HEK293 (cell line): ENCODE measurements around the gene CDSN.

ENCODE experiments used
- CTCF ChIA-PET: fragments of 350-600 bp; formaldehyde crosslinking; extraction: SDS; loops from one replicate; lab custom pipeline; 2021; ENCODE audit warnings: antibody characterized with exemption; lab: Yijun Ruan, JAX
- POLR2A ChIA-PET: fragments of 300-600 bp; formaldehyde crosslinking; extraction: SDS; loops from one replicate; lab custom pipeline; 2020; ENCODE audit warnings: antibody characterized with exemption, inconsistent platforms; lab: Yijun Ruan, JAX
- H3K27ac ChIP-seq: fragments of 200-500 bp; sonication (Bioruptor generic); 2 replicates; pipeline ENCODE4 v1.5.1; 2014; ENCODE audit warnings: low read depth, low read length, control low read depth, inconsistent platforms; ENCODE audit errors: extremely low read depth
- H3K36me3 ChIP-seq, 2 experiments: fragments of 200-500 bp in 1 of 2; sonication (Bioruptor generic) in 1 of 2; 1 replicate in 1 of 2; 2 replicates in 1 of 2; pipeline ENCODE4 v1.5.1; 2014 to 2017; ENCODE audit warnings: inconsistent platforms in 2 of 2, low read length in 2 of 2; ENCODE audit not compliant: control insufficient read depth in 2 of 2, insufficient read depth in 1 of 2
- H3K4me1 ChIP-seq: fragments of 200-500 bp; sonication (Bioruptor generic); 2 replicates; pipeline ENCODE4 v1.5.1; 2014; ENCODE audit warnings: mild to moderate bottlenecking, low read length, inconsistent platforms; ENCODE audit not compliant: control insufficient read depth, insufficient read depth
- H3K4me3 ChIP-seq: 2 replicates; pipeline ENCODE4 v1.5.1; 2011; ENCODE audit warnings: low read depth, mild to moderate bottlenecking, control low read depth, low read length, moderate library complexity
- H3K9me3 ChIP-seq: fragments of 200-500 bp; sonication (Bioruptor generic); 2 replicates; pipeline ENCODE4 v1.5.1; 2014; ENCODE audit warnings: low read depth, low read length, inconsistent platforms; ENCODE audit not compliant: control insufficient read depth, insufficient read depth
- EGR2 ChIP-seq: fragments of 450-650 bp; formaldehyde crosslinking; IDR thresholded peaks from 2 replicates; pipeline ENCODE4 v1.5.1; 2016; ENCODE audit warnings: low read depth, missing biosample characterization, missing genetic modification characterization
- GLIS2 ChIP-seq: fragments of 450-650 bp; formaldehyde crosslinking; IDR thresholded peaks from 2 replicates; pipeline ENCODE4 v1.5.1; 2016; ENCODE audit warnings: missing biosample characterization, missing genetic modification characterization
- HOXC10 ChIP-seq: sonication (generic); formaldehyde crosslinking; IDR thresholded peaks from 2 replicates; pipeline ENCODE4 v1.8.1; 2023; ENCODE audit warnings: mild to moderate bottlenecking, missing genetic modification reagents
- KLF7 ChIP-seq: fragments of 450-650 bp; formaldehyde crosslinking; IDR thresholded peaks from 2 replicates; pipeline ENCODE4 v1.5.1; 2016; ENCODE audit warnings: missing biosample characterization, missing genetic modification characterization, borderline replicate concordance
- KLF9 ChIP-seq: fragments of 450-650 bp; formaldehyde crosslinking; IDR thresholded peaks from 2 replicates; pipeline ENCODE4 v1.5.1; 2016; ENCODE audit warnings: missing biosample characterization, missing genetic modification characterization, low read depth
- MZF1 ChIP-seq: fragments of 450-650 bp; formaldehyde crosslinking; IDR thresholded peaks from 2 replicates; pipeline ENCODE4 v1.5.1; 2017; ENCODE audit warnings: missing biosample characterization, missing genetic modification characterization, borderline replicate concordance
- SCRT2 ChIP-seq: fragments of 450-650 bp; formaldehyde crosslinking; IDR thresholded peaks from 2 replicates; pipeline ENCODE4 v1.5.1; 2016; ENCODE audit warnings: missing biosample characterization, missing genetic modification characterization
- SP3 ChIP-seq: fragments of 450-650 bp; formaldehyde crosslinking; IDR thresholded peaks from 2 replicates; pipeline ENCODE4 v1.5.1; 2016; ENCODE audit warnings: missing biosample characterization, missing genetic modification characterization
- YY1 ChIP-seq: fragments of 450-650 bp; formaldehyde crosslinking; IDR thresholded peaks from 2 replicates; pipeline ENCODE4 v1.5.1; 2018; ENCODE audit warnings: missing biosample characterization, missing genetic modification characterization
- ZBTB17 ChIP-seq: fragments of 450-650 bp; formaldehyde crosslinking; IDR thresholded peaks from 2 replicates; pipeline ENCODE4 v1.5.1; 2016; ENCODE audit warnings: missing biosample characterization, missing genetic modification characterization
- ZBTB20 ChIP-seq: fragments of 450-650 bp; formaldehyde crosslinking; IDR thresholded peaks from 2 replicates; pipeline ENCODE4 v1.5.1; 2016; ENCODE audit warnings: missing biosample characterization, missing genetic modification characterization
- ZBTB21 ChIP-seq: fragments of 450-650 bp; formaldehyde crosslinking; IDR thresholded peaks from 2 replicates; pipeline ENCODE4 v1.5.1; 2017; ENCODE audit warnings: missing biosample characterization, missing genetic modification characterization
- ZBTB48 ChIP-seq: fragments of 450-650 bp; formaldehyde crosslinking; IDR thresholded peaks from 2 replicates; pipeline ENCODE4 v1.5.1; 2016; ENCODE audit warnings: missing biosample characterization, missing genetic modification characterization
- ZBTB7A ChIP-seq: fragments of 450-650 bp; formaldehyde crosslinking; IDR thresholded peaks from 2 replicates; pipeline ENCODE4 v1.5.1; 2016; ENCODE audit warnings: low read depth, missing biosample characterization, missing genetic modification characterization
- ZFHX2 ChIP-seq: fragments of 450-650 bp; formaldehyde crosslinking; conservative IDR thresholded peaks from 2 replicates; pipeline ENCODE4 v1.5.1; 2016; ENCODE audit warnings: missing biosample characterization, missing genetic modification characterization
- ZFP37 ChIP-seq: fragments of 450-650 bp; formaldehyde crosslinking; IDR thresholded peaks from 2 replicates; pipeline ENCODE4 v1.5.1; 2016; ENCODE audit warnings: missing biosample characterization, missing genetic modification characterization
- ZFP41 ChIP-seq: fragments of 450-650 bp; formaldehyde crosslinking; IDR thresholded peaks from 2 replicates; pipeline ENCODE4 v1.5.1; 2016; ENCODE audit warnings: missing biosample characterization, missing genetic modification characterization, borderline replicate concordance
- ZNF140 ChIP-seq: fragments of 450-650 bp; formaldehyde crosslinking; IDR thresholded peaks from 2 replicates; pipeline ENCODE4 v1.5.1; 2016; ENCODE audit warnings: missing biosample characterization, missing genetic modification characterization
- ZNF169 ChIP-seq: fragments of 450-650 bp; formaldehyde crosslinking; IDR thresholded peaks from 2 replicates; pipeline ENCODE4 v1.5.1; 2016; ENCODE audit warnings: missing biosample characterization, missing genetic modification characterization
- ZNF248 ChIP-seq: fragments of 450-650 bp; formaldehyde crosslinking; IDR thresholded peaks from 2 replicates; pipeline ENCODE4 v1.5.1; 2017; ENCODE audit warnings: missing biosample characterization, missing genetic modification characterization
- ZNF341 ChIP-seq: fragments of 450-650 bp; formaldehyde crosslinking; IDR thresholded peaks from 2 replicates; pipeline ENCODE4; 2016; ENCODE audit warnings: low read depth, missing biosample characterization, missing genetic modification characterization
- ZNF394 ChIP-seq: fragments of 450-650 bp; formaldehyde crosslinking; IDR thresholded peaks from 2 replicates; pipeline ENCODE4 v1.5.1; 2016; ENCODE audit warnings: missing biosample characterization, missing genetic modification characterization, mild to moderate bottlenecking, moderate library complexity, borderline replicate concordance
- ZNF423 ChIP-seq: fragments of 450-650 bp; formaldehyde crosslinking; IDR thresholded peaks from 2 replicates; pipeline ENCODE4 v1.5.1; 2016; ENCODE audit warnings: missing biosample characterization, missing genetic modification characterization
- ZNF433 ChIP-seq: fragments of 450-650 bp; formaldehyde crosslinking; IDR thresholded peaks from 2 replicates; pipeline ENCODE4 v1.5.1; 2016; ENCODE audit warnings: missing biosample characterization, missing genetic modification characterization, low read depth
- ZNF549 ChIP-seq: fragments of 450-650 bp; IDR thresholded peaks from 2 replicates; pipeline ENCODE4 v1.5.1; 2018; ENCODE audit warnings: missing biosample characterization, missing genetic modification characterization, mild to moderate bottlenecking, inconsistent platforms, moderate library complexity
- ZNF600 ChIP-seq: fragments of 450-650 bp; formaldehyde crosslinking; IDR thresholded peaks from 2 replicates; pipeline ENCODE4 v1.5.1; 2016; ENCODE audit warnings: missing biosample characterization, missing genetic modification characterization
- ZNF629 ChIP-seq: fragments of 450-650 bp; formaldehyde crosslinking; IDR thresholded peaks from 2 replicates; pipeline ENCODE4 v1.5.1; 2017; ENCODE audit warnings: missing biosample characterization, missing genetic modification characterization
- ZNF658 ChIP-seq: fragments of 450-650 bp; formaldehyde crosslinking; IDR thresholded peaks from 2 replicates; pipeline ENCODE4; 2016; ENCODE audit warnings: missing biosample characterization, missing genetic modification characterization
- ZNF660 ChIP-seq: fragments of 450-650 bp; IDR thresholded peaks from 2 replicates; pipeline ENCODE4 v1.5.1; 2018; ENCODE audit warnings: missing biosample characterization, mild to moderate bottlenecking, missing genetic modification characterization
- ZNF704 ChIP-seq: fragments of 450-650 bp; formaldehyde crosslinking; IDR thresholded peaks from 2 replicates; pipeline ENCODE4 v1.5.1; 2016; ENCODE audit warnings: missing biosample characterization, missing genetic modification characterization
- ZNF76 ChIP-seq: fragments of 450-650 bp; formaldehyde crosslinking; IDR thresholded peaks from 2 replicates; pipeline ENCODE4; 2016; ENCODE audit warnings: low read depth, missing biosample characterization, missing genetic modification characterization, borderline replicate concordance
- TF ChIP-seq, protein P1 (sequence below): fragments of 450-650 bp; formaldehyde crosslinking; IDR thresholded peaks from 2 replicates; pipeline ENCODE4 v1.5.1; 2016; ENCODE audit warnings: missing biosample characterization, missing genetic modification characterization
- TF ChIP-seq, protein P2 (sequence below): fragments of 450-650 bp; formaldehyde crosslinking; IDR thresholded peaks from 2 replicates; pipeline ENCODE4 v1.5.1; 2017; ENCODE audit warnings: missing biosample characterization, missing genetic modification characterization

The CDSN gene

GRCh38 chr6:31158863-31159855, 38.9 kb upstream of the CDSN start (continued):
- TF ChIP-seq MZF1 = no peak
- peak; percentile 88 for TF ChIP-seq ZFHX2
- peak; percentile 58; the same call in 1 of the 2 replicates for TF ChIP-seq YY1 (tag by site-specific recombination)
- peak; percentile 51; the same call in 1 of the 2 replicates for TF ChIP-seq ZNF76
- TF ChIP-seq ZNF549 (tag by site-specific recombination) = no peak
- 0 out of 2 replicates have a peak, but pooled peaks have one; percentile 18 for TF ChIP-seq SCRT2 (tag by site-specific recombination)
- TF ChIP-seq ZBTB21 (tag by site-specific recombination) = no peak
- no peak for TF ChIP-seq ZNF423 (tag by site-specific recombination)
- TF ChIP-seq, protein P1, sequence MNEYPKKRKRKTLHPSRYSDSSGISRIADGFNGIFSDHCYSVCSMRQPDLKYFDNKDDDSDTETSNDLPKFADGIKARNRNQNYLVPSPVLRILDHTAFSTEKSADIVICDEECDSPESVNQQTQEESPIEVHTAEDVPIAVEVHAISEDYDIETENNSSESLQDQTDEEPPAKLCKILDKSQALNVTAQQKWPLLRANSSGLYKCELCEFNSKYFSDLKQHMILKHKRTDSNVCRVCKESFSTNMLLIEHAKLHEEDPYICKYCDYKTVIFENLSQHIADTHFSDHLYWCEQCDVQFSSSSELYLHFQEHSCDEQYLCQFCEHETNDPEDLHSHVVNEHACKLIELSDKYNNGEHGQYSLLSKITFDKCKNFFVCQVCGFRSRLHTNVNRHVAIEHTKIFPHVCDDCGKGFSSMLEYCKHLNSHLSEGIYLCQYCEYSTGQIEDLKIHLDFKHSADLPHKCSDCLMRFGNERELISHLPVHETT = no peak
- peak; percentile 91 for TF ChIP-seq ZBTB17 (tag by site-specific recombination)
- no peak for TF ChIP-seq ZNF704
- 0 out of 2 replicates have a peak, but pooled peaks have one; percentile 45 for TF ChIP-seq ZFP37 (tag by site-specific recombination)
- TF ChIP-seq, protein P2, sequence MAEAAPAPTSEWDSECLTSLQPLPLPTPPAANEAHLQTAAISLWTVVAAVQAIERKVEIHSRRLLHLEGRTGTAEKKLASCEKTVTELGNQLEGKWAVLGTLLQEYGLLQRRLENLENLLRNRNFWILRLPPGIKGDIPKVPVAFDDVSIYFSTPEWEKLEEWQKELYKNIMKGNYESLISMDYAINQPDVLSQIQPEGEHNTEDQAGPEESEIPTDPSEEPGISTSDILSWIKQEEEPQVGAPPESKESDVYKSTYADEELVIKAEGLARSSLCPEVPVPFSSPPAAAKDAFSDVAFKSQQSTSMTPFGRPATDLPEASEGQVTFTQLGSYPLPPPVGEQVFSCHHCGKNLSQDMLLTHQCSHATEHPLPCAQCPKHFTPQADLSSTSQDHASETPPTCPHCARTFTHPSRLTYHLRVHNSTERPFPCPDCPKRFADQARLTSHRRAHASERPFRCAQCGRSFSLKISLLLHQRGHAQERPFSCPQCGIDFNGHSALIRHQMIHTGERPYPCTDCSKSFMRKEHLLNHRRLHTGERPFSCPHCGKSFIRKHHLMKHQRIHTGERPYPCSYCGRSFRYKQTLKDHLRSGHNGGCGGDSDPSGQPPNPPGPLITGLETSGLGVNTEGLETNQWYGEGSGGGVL (tag by site-specific recombination) = peak; percentile 84
- peak; percentile 86 for TF ChIP-seq SP3 (tag by site-specific recombination)
- TF ChIP-seq ZFP41 (tag by site-specific recombination) = no peak
- TF ChIP-seq ZNF341 (tag by site-specific recombination) = peak; percentile 100
- TF ChIP-seq ZNF660 (tag by site-specific recombination) = 0 out of 2 replicates have a peak, but pooled peaks have one; percentile 18
- peak; percentile 53; the same call in 1 of the 2 replicates for TF ChIP-seq KLF9 (tag by site-specific recombination)
- peak; percentile 87; the same call in 1 of the 2 replicates for TF ChIP-seq KLF7
- peak; percentile 100 for TF ChIP-seq ZBTB20
- TF ChIP-seq ZNF658 = no peak

DNA sequence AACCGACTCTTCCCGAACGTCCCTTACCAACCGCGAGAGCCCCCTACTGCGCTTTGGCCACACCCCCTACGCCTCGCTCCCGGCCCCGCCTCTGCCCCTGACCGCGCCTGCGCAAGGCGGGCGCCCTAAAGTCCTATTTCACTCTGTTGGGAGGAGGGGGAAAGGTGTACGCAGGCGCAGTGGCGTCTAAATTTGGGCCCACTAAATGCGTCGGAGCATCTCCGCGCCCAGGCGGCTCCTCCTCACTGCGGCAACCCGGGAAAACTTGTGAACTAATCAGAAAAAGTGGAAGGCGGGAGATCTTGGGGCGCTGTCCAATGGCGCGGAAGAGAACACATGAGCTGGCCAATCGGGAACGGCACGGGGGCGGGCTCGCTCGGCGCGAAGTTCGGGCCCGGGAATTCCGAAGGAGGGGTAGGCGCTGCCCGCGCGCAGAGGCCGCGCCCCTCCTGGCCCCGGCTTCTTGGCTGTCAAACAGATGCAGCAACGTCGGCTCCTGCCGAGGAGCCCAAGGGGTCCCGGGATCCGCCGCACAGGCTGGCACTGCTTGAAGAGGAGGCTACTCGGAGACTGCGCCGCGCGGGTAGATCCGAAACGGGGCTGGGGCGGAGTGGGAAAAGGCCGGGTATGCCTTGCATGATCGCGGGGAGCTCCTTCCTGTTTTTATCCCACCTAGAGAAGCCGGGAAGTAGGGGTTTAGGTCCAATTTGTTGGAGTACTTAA, 38.1 kb upstream of the CDSN start, which contains the start of gene TCF19:
Gene TCF19, plus strand, starts transcription at position 450 of the 723 bp plus-strand sequence. CDS start 881 bp downstream, outside the sequence.
- ChIA-PET CTCF (interaction anchor here (0.7 to 2.0 kb wide), 15 partner anchors 13 to 440 kb away, joined by 3 to 7 read pairs (median 4); partner anchors contain the start of gene PSORS1C2), POLR2A (interaction anchor here (0.6 to 1.6 kb wide), 13 partner anchors 13 to 541 kb away, joined by 3 to 7 read pairs (median 3); partner anchors contain the start of genes HLA-B, MRPS18B and PPP1R10)
- TF ChIP-seq EGR2 (peak; percentile 94), GLIS2 (tag by site-specific recombination) (peak; percentile 18), HOXC10 (CRISPR knock-in tag) (peak; percentile 88; the same call in 1 of the 2 replicates), ZNF140 (tag by site-specific recombination) (no peak), ZNF433 (tag by site-specific recombination) (no peak), ZNF248 (tag by site-specific recombination) (no peak), ZNF394 (tag by site-specific recombination) (peak; percentile 69), ZBTB48 (tag by site-specific recombination) (peak; percentile 15; the same call in 1 of the 2 replicates), ZNF600 (tag by site-specific recombination) (peak; percentile 72), ZBTB7A (peak; percentile 74; the same call in 1 of the 2 replicates), ZNF629 (tag by site-specific recombination) (peak; percentile 9), ZNF169 (no peak)

More for the DNA sequence above, 38.1 kb upstream of the CDSN start, which contains the start of gene TCF19:
- Histone ChIP-seq H3K27ac (peak within 1 kb of the TSS; percentile 70), H3K9me3 (no peaks in the 10 kb centered on the region), H3K4me1 (peaks cover 9% of the 10 kb centered on the region), H3K36me3 (peaks cover 23 to 68% of the 10 kb centered on the region in 2 experiments), H3K4me3 (peak within 1 kb of the TSS; percentile 68)
